OCI-LY3 (cell line): Measurements from ENCODE around the gene LHB.

Experiments used
- H2AFZ ChIP-seq: fragments of 200-600, 300-600 bp; shearing (Covaris generic); 2 replicates; pipeline ENCODE4 v1.6.0; 2014; ENCODE audit warnings: antibody characterized with exemption, low read depth, low read length
- H3K27ac ChIP-seq: fragments of 200-600, 300-600 bp; sonication (generic); 2 replicates; pipeline ENCODE4 v1.5.1; 2014; ENCODE audit warnings: mild to moderate bottlenecking, low read length, moderate library complexity, mixed read lengths
- H3K27me3 ChIP-seq: fragments of 200-600, 300-600 bp; sonication (generic); 2 replicates; pipeline ENCODE4 v1.6.1; 2014; ENCODE audit warnings: low read depth, low read length, mixed read lengths
- H3K36me3 ChIP-seq: fragments of 200-600, 300-600 bp; sonication (generic); replicated peaks from 2 replicates; pipeline ENCODE3; 2014; ENCODE audit warnings: low read depth, low read length, mixed read lengths
- H3K4me1 ChIP-seq: fragments of 300-600, 200-600 bp; sonication (generic); 2 replicates; pipeline ENCODE4 v1.6.1; 2014; ENCODE audit warnings: low read length, mixed read lengths
- H3K4me2 ChIP-seq: fragments of 200-600, 300-600 bp; sonication (generic); 2 replicates; pipeline ENCODE4 v1.6.1; 2014; ENCODE audit warnings: low read length, mixed read lengths
- H3K4me3 ChIP-seq: fragments of 300-600, 200-600 bp; sonication (generic); 2 replicates; pipeline ENCODE4 v1.5.1; 2014; ENCODE audit warnings: antibody characterized with exemption, mild to moderate bottlenecking, low read length, moderate library complexity
- H3K79me2 ChIP-seq: fragments of 300-600, 200-600 bp; shearing (Covaris generic); 2 replicates; pipeline ENCODE4 v1.6.1; 2014; ENCODE audit warnings: mild to moderate bottlenecking, low read length, mixed read lengths
- H3K9ac ChIP-seq: fragments of 300-600, 200-600 bp; shearing (Covaris generic); 2 replicates; pipeline ENCODE4 v1.6.0; 2014; ENCODE audit warnings: mild to moderate bottlenecking, low read length, moderate library complexity
- H3K9me3 ChIP-seq: fragments of 200-600, 300-600 bp; shearing (Covaris generic); 2 replicates; pipeline ENCODE4 v1.6.1; 2014; ENCODE audit warnings: low read length, mixed read lengths; ENCODE audit not compliant: insufficient read depth
- H4K20me1 ChIP-seq: fragments of 200-600, 300-600 bp; sonication (generic); 2 replicates; pipeline ENCODE4 v1.6.1; 2016; ENCODE audit warnings: low read length, mixed read lengths; ENCODE audit not compliant: insufficient read depth
- CTCF ChIP-seq: fragments of 200-600, 300-600 bp; sonication (generic); IDR thresholded peaks from 2 replicates; pipeline ENCODE4 v1.5.1; 2014; ENCODE audit warnings: antibody characterized with exemption, low read length, low read depth
- EZH2phosphoT487 ChIP-seq: fragments of 200-600 bp; shearing (Covaris generic); IDR thresholded peaks from 2 replicates; pipeline ENCODE4 v1.6.1; 2018; ENCODE audit warnings: antibody characterized with exemption, mixed run types, low read depth

Gene LHB

GRCh38 chr19:48985711-48986110, 31.2 kb downstream of the LHB start:
- H4K20me1 ChIP-seq, result no peaks in the 10 kb centered on the region

DNA sequence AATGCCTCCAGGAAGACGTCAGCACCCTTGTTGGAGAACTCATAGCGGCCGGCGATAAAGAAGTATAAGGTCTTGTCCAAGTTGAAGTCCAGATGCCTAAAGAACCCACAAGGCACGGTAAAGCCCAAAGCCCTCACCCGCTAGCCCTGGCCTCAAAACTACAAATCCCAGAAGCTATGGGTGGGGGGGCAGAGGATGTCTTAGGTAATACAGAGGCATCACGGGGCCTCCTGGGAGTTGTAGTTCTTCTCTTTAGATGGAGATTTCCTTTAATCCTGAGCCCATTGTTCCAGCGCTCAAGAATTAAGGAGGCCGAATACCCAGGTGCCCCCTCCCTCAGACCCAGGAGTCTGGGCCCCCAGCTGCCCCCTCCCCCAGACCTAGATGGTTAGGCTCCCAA, 34.6 kb downstream of the LHB start:
- Histone ChIP-seq H4K20me1 (no peaks in the 10 kb centered on the region), H3K36me3 (peaks cover 49% of the 10 kb centered on the region), H3K79me2 (no peaks in the 10 kb centered on the region), H3K27me3 (no peaks in the 10 kb centered on the region), H2AFZ (no peak overlapping the region), H3K9me3 (no peaks in the 10 kb centered on the region), H3K4me2 (no peak overlapping the region), H3K4me3 (no peak overlapping the region), H3K4me1 (no peaks in the 10 kb centered on the region; the same call in 1 of the 2 replicates), H3K27ac (no peak overlapping the region), H3K9ac (no peak overlapping the region)
- TF ChIP-seq EZH2phosphoT487 (no peak), CTCF (no peak)

More at GRCh38 chr19:48985711-48986110, 31.2 kb downstream of the LHB start:
- H3K9me3 ChIP-seq, result no peaks in the 10 kb centered on the region
- H3K79me2 ChIP-seq, result no peaks in the 10 kb centered on the region; the same call in 1 of the 2 replicates
- no peak for TF ChIP-seq CTCF
- TF ChIP-seq EZH2phosphoT487, result no peak
- no peak overlapping the region for H3K27ac ChIP-seq
- H3K36me3 ChIP-seq, result peaks cover 41% of the 10 kb centered on the region
- no peaks in the 10 kb centered on the region for H3K4me1 ChIP-seq
- H3K4me3 ChIP-seq, result no peak overlapping the region
- no peak overlapping the region for H3K9ac ChIP-seq
- no peaks in the 10 kb centered on the region for H3K27me3 ChIP-seq
- H3K4me2 ChIP-seq, result no peak overlapping the region
- H2AFZ ChIP-seq, result no peak overlapping the region

- Histone ChIP-seq H4K20me1 (no peaks in the 10 kb centered on the region), H3K9me3 (no peaks in the 10 kb centered on the region), H3K79me2 (no peaks in the 10 kb centered on the region), H3K27me3 (no peaks in the 10 kb centered on the region), H3K4me1 (no peaks in the 10 kb centered on the region; the same call in 1 of the 2 replicates), H2AFZ (no peak overlapping the region), H3K4me2 (no peak overlapping the region), H3K9ac (no peak overlapping the region), H3K27ac (no peak overlapping the region), H3K4me3 (no peak overlapping the region), H3K36me3 (peaks cover 39% of the 10 kb centered on the region)
- TF ChIP-seq CTCF (no peak), EZH2phosphoT487 (no peak)
Measured at GRCh38 chr19:48977061-48977460, 39.8 kb downstream of the LHB start.

- Histone ChIP-seq H3K9me3 (no peaks in the 10 kb centered on the region), H2AFZ (no peak overlapping the region), H3K79me2 (no peaks in the 10 kb centered on the region), H3K4me1 (peaks cover under 1% of the 10 kb centered on the region; the same call in 1 of the 2 replicates), H3K4me3 (no peak overlapping the region), H3K36me3 (peaks cover 31% of the 10 kb centered on the region), H3K4me2 (no peak overlapping the region), H3K27ac (no peak overlapping the region), H4K20me1 (no peaks in the 10 kb centered on the region), H3K9ac (no peak overlapping the region), H3K27me3 (no peaks in the 10 kb centered on the region)
- TF ChIP-seq EZH2phosphoT487 (no peak), CTCF (no peak)
Measured at GRCh38 chr19:48975947-48976847, 40.7 kb downstream of the LHB start.
